Activated T-helper 17 cell treated with anti-CD3 and anti-CD28 coated beads, Interleukin-2, amount 50 U/mL, for 72 hours (primary cell): ENCODE results near the gene MRPL10. TPM values are rescaled to one million over a fixed set of nuclear protein-coding genes. Genes with fewer than 3 reads are reported as not detected.

ENCODE experiments used
- ATAC-seq: fragments of 150-1000 bp; cut with Tn5 transposase; replicated peaks from 2 replicates; pipeline ENCODE4 v1.10.0; 2021; ENCODE audit warnings: mild to moderate bottlenecking, moderate library complexity
- H3K27ac Mint-ChIP-seq: one replicate; pipeline ENCODE4 v1.8.0; 2022; ENCODE audit warnings: mixed read lengths
- H3K27me3 Mint-ChIP-seq: one replicate; pipeline ENCODE4 v1.8.0; 2022; ENCODE audit warnings: mixed read lengths
- H3K36me3 Mint-ChIP-seq: one replicate; pipeline ENCODE4 v1.8.0; 2022; ENCODE audit warnings: low read depth, mild to moderate bottlenecking, mixed read lengths
- H3K4me1 Mint-ChIP-seq: one replicate; pipeline ENCODE4 v1.8.0; 2022; ENCODE audit warnings: mixed read lengths
- H3K4me3 Mint-ChIP-seq: one replicate; pipeline ENCODE4 v1.8.0; 2022; ENCODE audit warnings: mild to moderate bottlenecking, mixed read lengths
- H3K9me3 Mint-ChIP-seq: one replicate; pipeline ENCODE4 v1.8.0; 2022; ENCODE audit warnings: mixed read lengths
- total RNA-seq, 2 donors: library from RNA; stranded (reverse); gene quantifications; one replicate each; pipeline ENCODE4 v1.2.3, GENCODE V29; 2022

Gene MRPL10
- total RNA-seq, 2 donors from 2014 or later = 58.0 to 58.8 TPM

- no peaks in the 10 kb centered on the region for H3K9me3 Mint-ChIP-seq
- H3K27ac Mint-ChIP-seq = no peak overlapping the region
- no peaks in the 10 kb centered on the region for H3K36me3 Mint-ChIP-seq
- no peak overlapping the region for H3K4me3 Mint-ChIP-seq
- no peak for ATAC-seq
- peaks cover 40% of the 10 kb centered on the region for H3K27me3 Mint-ChIP-seq
- H3K4me1 Mint-ChIP-seq = peaks cover 6% of the 10 kb centered on the region
These were observed 37.8 kb upstream of the MRPL10 start for GRCh38 chr17:47869114-47869513.

GRCh38 chr17:47867813-47868533 is 36.6 kb upstream of the MRPL10 start:
- Mint-ChIP-seq H3K9me3 (no peaks in the 10 kb centered on the region), H3K4me1 (peaks cover 10% of the 10 kb centered on the region), H3K27me3 (peaks cover 31% of the 10 kb centered on the region), H3K4me3 (no peak overlapping the region), H3K36me3 (no peaks in the 10 kb centered on the region), H3K27ac (no peak overlapping the region)
- no peak for ATAC-seq

- peaks cover 28% of the 10 kb centered on the region for H3K27me3 Mint-ChIP-seq
- no peaks in the 10 kb centered on the region for H3K9me3 Mint-ChIP-seq
- H3K4me3 Mint-ChIP-seq = no peak overlapping the region
- no peak for ATAC-seq
- no peak overlapping the region for H3K27ac Mint-ChIP-seq
- H3K36me3 Mint-ChIP-seq = no peaks in the 10 kb centered on the region
- H3K4me1 Mint-ChIP-seq = peaks cover 11% of the 10 kb centered on the region
These were observed 35.6 kb upstream of the MRPL10 start for GRCh38 chr17:47866941-47867340.

- ATAC-seq = peak; percentile 81
- Mint-ChIP-seq H3K4me1 (peaks cover 11% of the 10 kb centered on the region), H3K9me3 (no peaks in the 10 kb centered on the region), H3K27ac (no peak overlapping the region), H3K27me3 (peaks cover 10% of the 10 kb centered on the region), H3K4me3 (no peak overlapping the region), H3K36me3 (no peaks in the 10 kb centered on the region)
These were observed 33.5 kb upstream of the MRPL10 start for GRCh38 chr17:47864791-47865216.

DNA sequence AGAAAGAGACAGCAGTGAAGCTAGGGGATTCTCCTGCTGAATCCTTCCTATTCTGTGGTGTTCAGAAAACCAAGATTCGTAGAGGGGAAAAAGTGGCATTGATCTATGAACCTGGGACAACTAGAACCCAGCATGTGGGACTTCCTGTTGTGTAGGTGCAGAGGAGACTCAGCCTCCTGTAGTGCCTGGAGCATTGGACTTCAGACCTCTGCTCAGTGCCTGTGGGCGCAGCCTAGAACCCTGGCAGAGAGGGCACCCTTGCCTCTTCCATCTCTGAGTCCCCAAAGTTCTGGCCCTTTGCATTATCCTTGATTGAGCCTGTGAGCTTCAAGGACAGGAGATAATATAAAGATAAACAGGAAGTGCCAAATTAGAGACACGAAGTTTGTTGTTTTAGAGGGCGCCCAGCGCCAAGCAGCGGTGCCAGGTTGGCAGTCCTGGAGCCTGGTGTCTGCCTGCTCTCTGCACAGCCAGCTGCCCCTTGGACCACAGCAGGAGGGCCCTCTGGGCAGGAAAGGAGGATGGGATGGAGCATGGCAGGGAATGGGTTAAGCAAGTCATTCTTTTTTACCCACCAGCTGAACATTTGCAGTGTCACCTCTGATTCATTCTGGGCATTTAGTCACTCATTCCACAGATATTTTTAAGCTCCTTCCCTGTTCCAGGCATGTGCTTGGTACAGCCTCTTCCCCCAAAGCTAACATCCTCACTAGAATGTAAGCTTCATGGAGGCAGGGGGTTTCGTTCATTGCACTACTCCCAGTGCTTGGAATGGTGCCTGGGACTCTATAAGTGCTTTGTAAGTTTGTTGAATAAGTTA is 31.5 kb upstream of the MRPL10 start:
- ATAC-seq = peak; percentile 57
- H3K4me1 Mint-ChIP-seq = peaks cover 11% of the 10 kb centered on the region
- H3K36me3 Mint-ChIP-seq = no peaks in the 10 kb centered on the region

GRCh38 chr17:47860386-47860785 is 29.0 kb upstream of the MRPL10 start:
- no peak overlapping the region for H3K4me3 Mint-ChIP-seq

More for the DNA sequence above, 31.5 kb upstream of the MRPL10 start:
- Mint-ChIP-seq H3K27ac (peak overlapping the region; percentile 2), H3K27me3 (peaks cover 17% of the 10 kb centered on the region), H3K9me3 (no peaks in the 10 kb centered on the region), H3K4me3 (no peak overlapping the region)

GRCh38 chr17:47857551-47858455 is 26.5 kb upstream of the MRPL10 start:
- Mint-ChIP-seq H3K27me3 (peaks cover 37% of the 10 kb centered on the region), H3K27ac (no peak overlapping the region), H3K36me3 (no peaks in the 10 kb centered on the region), H3K4me1 (no peaks in the 10 kb centered on the region), H3K4me3 (no peak overlapping the region), H3K9me3 (no peaks in the 10 kb centered on the region)
- no peak for ATAC-seq

More at GRCh38 chr17:47860386-47860785, 29.0 kb upstream of the MRPL10 start:
- H3K27ac Mint-ChIP-seq = no peak overlapping the region
- H3K4me1 Mint-ChIP-seq = peaks cover 11% of the 10 kb centered on the region
- H3K9me3 Mint-ChIP-seq = no peaks in the 10 kb centered on the region
- H3K27me3 Mint-ChIP-seq = peaks cover 19% of the 10 kb centered on the region
- H3K36me3 Mint-ChIP-seq = no peaks in the 10 kb centered on the region
- no peak for ATAC-seq

- Mint-ChIP-seq H3K9me3 (no peaks in the 10 kb centered on the region), H3K36me3 (no peaks in the 10 kb centered on the region), H3K27me3 (peaks cover 45% of the 10 kb centered on the region), H3K4me1 (peaks cover 7% of the 10 kb centered on the region), H3K27ac (no peak overlapping the region), H3K4me3 (no peak overlapping the region)
- no peak for ATAC-seq
These were observed 25.5 kb upstream of the MRPL10 start for GRCh38 chr17:47856830-47857229.

DNA sequence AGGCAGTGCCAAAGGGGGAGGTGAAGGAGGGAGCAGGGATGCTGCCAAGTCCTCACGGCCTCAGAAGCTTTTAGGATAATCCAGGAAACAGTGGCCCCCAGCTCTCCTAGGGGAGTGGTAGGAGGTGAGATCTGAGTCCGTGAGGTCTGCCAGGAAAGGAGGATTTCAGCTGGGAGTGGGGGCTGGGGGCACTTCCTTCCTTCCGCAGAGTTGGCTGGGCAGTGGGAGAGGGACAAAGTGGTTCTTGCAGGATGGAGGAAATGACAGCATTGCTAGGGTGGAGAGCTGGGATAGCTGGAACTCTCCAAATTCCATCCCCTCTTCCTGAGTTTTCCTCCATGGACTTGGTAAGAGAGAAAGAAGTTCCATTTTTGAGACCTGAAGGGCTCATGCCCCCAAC is 24.4 kb upstream of the MRPL10 start:
- H3K4me1 Mint-ChIP-seq = peaks cover 8% of the 10 kb centered on the region
- peaks cover 45% of the 10 kb centered on the region for H3K27me3 Mint-ChIP-seq
- no peaks in the 10 kb centered on the region for H3K36me3 Mint-ChIP-seq
- H3K9me3 Mint-ChIP-seq = no peaks in the 10 kb centered on the region
- no peak overlapping the region for H3K4me3 Mint-ChIP-seq
- no peak for ATAC-seq
- no peak overlapping the region for H3K27ac Mint-ChIP-seq

- Mint-ChIP-seq H3K4me3 (no peak overlapping the region), H3K4me1 (peaks cover 8% of the 10 kb centered on the region), H3K27me3 (peaks cover 48% of the 10 kb centered on the region), H3K9me3 (no peaks in the 10 kb centered on the region), H3K27ac (no peak overlapping the region), H3K36me3 (no peaks in the 10 kb centered on the region)
- no peak for ATAC-seq
These were observed 22.3 kb upstream of the MRPL10 start for GRCh38 chr17:47853616-47854015.

DNA sequence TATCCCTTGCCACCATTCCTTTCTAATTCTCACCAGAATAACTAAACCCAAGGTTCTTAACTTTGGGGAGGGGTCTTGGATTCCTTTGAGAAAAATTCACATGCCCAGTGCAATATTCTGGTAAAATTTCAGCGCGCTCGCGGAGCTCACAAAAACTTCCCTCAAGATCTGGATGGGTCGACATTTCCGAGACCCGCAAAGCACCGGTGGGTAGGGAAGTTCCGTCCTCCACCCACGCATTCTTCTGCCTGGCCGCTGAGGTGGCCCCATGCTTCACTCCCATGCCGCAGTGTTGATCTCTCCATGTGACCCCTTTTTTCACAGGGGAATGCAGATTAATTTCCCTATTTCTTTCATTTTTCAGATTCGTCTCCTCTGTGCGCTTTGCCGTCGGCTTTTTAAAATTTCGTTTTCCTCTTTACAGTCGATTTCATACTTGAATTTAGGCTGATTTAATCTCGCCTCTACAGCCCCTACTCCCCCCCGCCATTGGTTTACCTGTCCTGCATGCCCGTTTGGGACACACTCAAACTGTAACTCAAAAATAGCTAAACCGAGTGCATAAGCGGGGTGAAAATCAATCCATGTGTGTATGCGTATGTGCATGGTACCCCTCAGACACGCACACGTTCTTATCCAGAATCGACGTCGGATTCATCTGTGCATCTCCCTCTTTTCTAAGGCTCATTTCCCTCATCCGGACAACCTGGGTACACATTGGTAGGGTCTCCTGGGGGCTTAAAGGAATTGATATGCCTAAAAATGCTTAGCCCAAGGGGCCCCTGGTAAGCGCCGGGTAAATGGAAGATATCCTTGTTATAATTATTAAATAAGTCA is 21.0 kb upstream of the MRPL10 start:
- Mint-ChIP-seq H3K9me3 (no peaks in the 10 kb centered on the region), H3K4me3 (peak overlapping the region; percentile 57), H3K27me3 (peaks cover 43% of the 10 kb centered on the region), H3K27ac (no peak overlapping the region), H3K4me1 (peaks cover 8% of the 10 kb centered on the region), H3K36me3 (no peaks in the 10 kb centered on the region)
- ATAC-seq = no peak

DNA sequence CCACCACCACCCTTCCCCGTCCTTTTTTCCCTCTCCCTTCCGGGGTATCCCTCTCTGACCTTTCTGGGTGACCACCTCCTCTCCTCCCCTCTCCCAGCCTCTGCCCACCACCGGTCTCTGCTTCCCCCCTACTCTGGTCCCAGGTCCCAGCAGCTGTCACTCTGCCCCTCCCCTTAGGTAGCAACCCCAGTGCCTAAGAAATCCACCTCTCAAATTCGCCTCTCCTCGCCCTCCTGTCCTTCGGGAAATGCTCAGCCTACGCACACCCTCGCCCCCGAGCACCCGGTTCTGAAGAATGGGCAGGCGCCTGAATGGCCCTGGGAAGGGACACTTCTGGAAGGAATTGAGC is 20.4 kb upstream of the MRPL10 start:
- H3K27me3 Mint-ChIP-seq = peaks cover 45% of the 10 kb centered on the region
- H3K36me3 Mint-ChIP-seq = no peaks in the 10 kb centered on the region

DNA sequence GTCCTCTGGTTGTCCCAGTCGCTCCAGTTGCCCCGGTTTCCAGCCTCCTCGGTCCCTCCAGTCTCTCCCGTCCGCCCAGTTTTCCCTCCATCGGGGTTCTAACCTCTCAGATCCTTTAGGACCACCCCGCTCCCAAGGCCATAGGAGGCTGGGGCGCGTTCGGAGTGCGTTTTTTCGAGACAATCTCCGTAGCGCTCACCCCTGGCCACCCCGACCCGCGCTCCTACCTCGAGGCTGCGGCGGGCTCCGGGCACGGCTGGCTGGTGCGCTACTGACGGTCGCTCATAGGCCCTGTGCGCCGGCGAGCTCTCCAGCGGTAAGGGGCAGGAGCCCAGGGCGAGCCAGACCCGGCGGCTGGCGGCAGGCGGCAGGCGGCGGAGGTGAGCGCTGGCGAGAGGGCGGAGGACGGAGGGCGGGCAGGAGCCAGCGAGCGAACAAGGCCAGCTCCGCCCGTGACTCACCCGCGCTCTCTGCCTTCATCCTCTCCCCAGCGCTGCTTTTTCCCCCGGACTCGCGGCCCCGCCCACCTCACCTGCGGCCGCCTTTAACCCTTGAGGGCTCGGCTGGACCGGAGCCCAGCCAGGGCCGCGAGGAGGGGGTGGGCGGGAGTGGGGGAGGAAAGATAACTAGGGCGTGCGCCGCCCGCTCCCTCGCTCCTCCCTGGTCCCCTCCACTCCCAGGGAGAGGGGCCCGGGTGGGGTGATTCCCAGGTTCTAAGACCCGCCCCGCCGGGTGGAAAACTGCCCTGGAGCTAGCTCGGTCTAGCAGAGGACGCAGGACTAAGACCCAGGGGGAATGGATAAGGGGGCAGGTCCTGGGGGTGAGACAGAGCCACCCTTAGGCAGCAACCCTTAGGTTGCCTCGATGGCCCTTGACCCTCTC is 19.6 kb upstream of the MRPL10 start, which contains the start of gene SP6:
SP6 (minus strand) TSS at position 472 of the 882 bp plus-strand sequence. CDS start 2,734 bp downstream, outside the sequence.
- Mint-ChIP-seq H3K9me3 (no peaks in the 10 kb centered on the region), H3K27ac (no peak within 1 kb of the TSS)
- ATAC-seq = peak; percentile 97

More for the DNA sequence above, 20.4 kb upstream of the MRPL10 start:
- Mint-ChIP-seq H3K27ac (no peak overlapping the region), H3K4me3 (peak overlapping the region; percentile 57), H3K4me1 (peaks cover 8% of the 10 kb centered on the region), H3K9me3 (no peaks in the 10 kb centered on the region)
- no peak for ATAC-seq

More for the DNA sequence above, 19.6 kb upstream of the MRPL10 start, which contains the start of gene SP6:
- Mint-ChIP-seq H3K4me1 (peaks cover 8% of the 10 kb centered on the region), H3K27me3 (peaks cover 52% of the 10 kb centered on the region), H3K36me3 (no peaks in the 10 kb centered on the region), H3K4me3 (peak within 1 kb of the TSS; percentile 57)
